ENCODE measurements around the gene PRKAG1.

PRKAG1 gene

DNA sequence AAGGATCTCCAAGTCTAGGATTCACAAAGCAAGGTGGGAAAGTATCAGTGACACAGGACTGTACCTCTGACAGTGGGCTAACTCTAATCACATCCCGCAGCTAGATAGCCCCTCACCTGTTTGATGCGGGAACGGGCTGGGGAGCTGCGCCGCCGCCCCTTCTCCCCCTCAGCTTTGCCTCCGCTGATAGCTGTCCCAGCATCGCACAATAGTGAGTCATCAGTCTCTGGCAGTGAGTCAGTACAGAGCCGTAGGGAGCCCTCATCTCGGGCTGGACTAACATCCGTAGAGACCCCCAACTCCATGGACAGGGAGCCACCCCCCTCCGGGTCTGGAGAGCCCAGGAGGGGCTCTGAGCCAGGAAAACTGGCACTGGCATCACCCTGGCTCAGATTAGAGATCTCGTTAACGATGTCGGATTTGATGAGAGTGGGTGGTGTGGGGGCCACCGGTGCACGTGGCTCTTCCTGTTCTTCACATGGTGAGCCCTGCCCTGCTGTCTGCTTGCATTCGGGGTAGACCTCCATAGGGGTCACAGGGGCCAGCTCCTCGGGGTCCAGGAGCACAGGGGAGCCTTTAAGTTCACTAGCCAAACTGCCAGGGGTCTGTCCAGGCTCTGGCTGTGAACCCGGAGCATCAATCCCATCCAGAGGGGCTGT lies 31.1 kb upstream of the PRKAG1 start:
- in situ Hi-C loops (cut with MboI; ENCODE audit: low pct_unique_long_range_greater_than_20kb, low sequenced_read_pairs, unreplicated experiment) = no loop called here
- DNase-seq (ENCODE audit: low spot score) = no peak
- TF ChIP-seq, protein P1, sequence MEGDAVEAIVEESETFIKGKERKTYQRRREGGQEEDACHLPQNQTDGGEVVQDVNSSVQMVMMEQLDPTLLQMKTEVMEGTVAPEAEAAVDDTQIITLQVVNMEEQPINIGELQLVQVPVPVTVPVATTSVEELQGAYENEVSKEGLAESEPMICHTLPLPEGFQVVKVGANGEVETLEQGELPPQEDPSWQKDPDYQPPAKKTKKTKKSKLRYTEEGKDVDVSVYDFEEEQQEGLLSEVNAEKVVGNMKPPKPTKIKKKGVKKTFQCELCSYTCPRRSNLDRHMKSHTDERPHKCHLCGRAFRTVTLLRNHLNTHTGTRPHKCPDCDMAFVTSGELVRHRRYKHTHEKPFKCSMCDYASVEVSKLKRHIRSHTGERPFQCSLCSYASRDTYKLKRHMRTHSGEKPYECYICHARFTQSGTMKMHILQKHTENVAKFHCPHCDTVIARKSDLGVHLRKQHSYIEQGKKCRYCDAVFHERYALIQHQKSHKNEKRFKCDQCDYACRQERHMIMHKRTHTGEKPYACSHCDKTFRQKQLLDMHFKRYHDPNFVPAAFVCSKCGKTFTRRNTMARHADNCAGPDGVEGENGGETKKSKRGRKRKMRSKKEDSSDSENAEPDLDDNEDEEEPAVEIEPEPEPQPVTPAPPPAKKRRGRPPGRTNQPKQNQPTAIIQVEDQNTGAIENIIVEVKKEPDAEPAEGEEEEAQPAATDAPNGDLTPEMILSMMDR (IDR thresholded peaks at IDR 0.05; ENCODE audit: extremely low read depth, insufficient read depth, missing control alignments) = no peak

GRCh38 chr12:49048953-49049352 lies 30.4 kb upstream of the PRKAG1 start:
- in situ Hi-C loops (cut with MboI; ENCODE audit: low pct_unique_long_range_greater_than_20kb, low sequenced_read_pairs, unreplicated experiment) = no loop called here
- TF ChIP-seq, protein P1 (IDR thresholded peaks at IDR 0.05; ENCODE audit: extremely low read depth, insufficient read depth, missing control alignments) = no peak
- no peak for DNase-seq (ENCODE audit: low spot score)

- TF ChIP-seq, protein P1 (IDR thresholded peaks at IDR 0.05; ENCODE audit: extremely low read depth, insufficient read depth, missing control alignments) = no peak
- in situ Hi-C loops (cut with MboI; ENCODE audit: low pct_unique_long_range_greater_than_20kb, low sequenced_read_pairs, unreplicated experiment) = no loop called here
Measured at GRCh38 chr12:49046129-49046895, 27.7 kb upstream of the PRKAG1 start.

GRCh38 chr12:49044660-49045059 lies 26.1 kb upstream of the PRKAG1 start:
- in situ Hi-C loops (cut with MboI; ENCODE audit: low pct_unique_long_range_greater_than_20kb, low sequenced_read_pairs, unreplicated experiment) = no loop called here
- TF ChIP-seq, protein P1 (IDR thresholded peaks at IDR 0.05; ENCODE audit: extremely low read depth, insufficient read depth, missing control alignments) = no peak
- no peak for DNase-seq (ENCODE audit: low spot score)

More at GRCh38 chr12:49046129-49046895, 27.7 kb upstream of the PRKAG1 start:
- no peak for DNase-seq (ENCODE audit: low spot score)

DNA sequence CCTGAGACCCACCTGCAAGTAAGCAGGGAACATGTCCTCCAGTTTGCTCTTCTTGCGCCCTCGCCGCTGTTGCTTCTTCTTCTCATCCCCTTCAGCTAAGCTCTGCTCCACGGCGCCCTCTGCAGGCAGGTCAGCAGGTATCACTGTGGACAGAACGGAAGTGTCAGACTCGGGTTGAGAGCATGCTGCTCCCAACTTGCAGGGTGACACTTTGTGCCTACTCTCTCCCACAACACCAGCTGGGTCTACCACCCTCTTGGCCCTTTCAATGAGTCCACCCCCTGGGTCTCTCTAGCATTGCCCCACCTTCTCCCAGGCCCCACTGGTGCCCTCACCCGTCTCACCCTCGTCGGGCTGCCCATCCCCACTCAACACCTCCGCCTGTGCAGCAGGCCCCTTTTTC lies 25.3 kb upstream of the PRKAG1 start:
- peak; percentile 88 for DNase-seq (ENCODE audit: low spot score)
- in situ Hi-C loops (cut with MboI; ENCODE audit: low pct_unique_long_range_greater_than_20kb, low sequenced_read_pairs, unreplicated experiment) = no loop called here
- TF ChIP-seq, protein P1 (IDR thresholded peaks at IDR 0.05; ENCODE audit: extremely low read depth, insufficient read depth, missing control alignments) = peak; percentile 80

GRCh38 chr12:49043241-49043640 lies 24.7 kb upstream of the PRKAG1 start:
- DNase-seq (ENCODE audit: low spot score) = no peak
- in situ Hi-C loops (cut with MboI; ENCODE audit: low pct_unique_long_range_greater_than_20kb, low sequenced_read_pairs, unreplicated experiment) = no loop called here
- TF ChIP-seq, protein P1 (IDR thresholded peaks at IDR 0.05; ENCODE audit: extremely low read depth, insufficient read depth, missing control alignments) = no peak

Measured in GM13977 (cell line).